NT2/D1 (cell line): Measurements from ENCODE around the gene SLC17A4.

Experiments
- SUZ12 ChIP-seq: IDR thresholded peaks from 2 replicates; pipeline ENCODE4 v1.6.1; 2011; ENCODE audit not compliant: insufficient read length, insufficient read depth; ENCODE audit errors: extremely low read depth
- YY1 ChIP-seq: IDR thresholded peaks from 2 replicates; pipeline ENCODE4 v1.6.1; 2011; ENCODE audit not compliant: insufficient read length, insufficient read depth
- ZNF274 ChIP-seq: IDR thresholded peaks from 2 replicates; pipeline ENCODE4 v1.6.1; 2011; ENCODE audit warnings: mild to moderate bottlenecking, low read depth, low read length

DNA sequence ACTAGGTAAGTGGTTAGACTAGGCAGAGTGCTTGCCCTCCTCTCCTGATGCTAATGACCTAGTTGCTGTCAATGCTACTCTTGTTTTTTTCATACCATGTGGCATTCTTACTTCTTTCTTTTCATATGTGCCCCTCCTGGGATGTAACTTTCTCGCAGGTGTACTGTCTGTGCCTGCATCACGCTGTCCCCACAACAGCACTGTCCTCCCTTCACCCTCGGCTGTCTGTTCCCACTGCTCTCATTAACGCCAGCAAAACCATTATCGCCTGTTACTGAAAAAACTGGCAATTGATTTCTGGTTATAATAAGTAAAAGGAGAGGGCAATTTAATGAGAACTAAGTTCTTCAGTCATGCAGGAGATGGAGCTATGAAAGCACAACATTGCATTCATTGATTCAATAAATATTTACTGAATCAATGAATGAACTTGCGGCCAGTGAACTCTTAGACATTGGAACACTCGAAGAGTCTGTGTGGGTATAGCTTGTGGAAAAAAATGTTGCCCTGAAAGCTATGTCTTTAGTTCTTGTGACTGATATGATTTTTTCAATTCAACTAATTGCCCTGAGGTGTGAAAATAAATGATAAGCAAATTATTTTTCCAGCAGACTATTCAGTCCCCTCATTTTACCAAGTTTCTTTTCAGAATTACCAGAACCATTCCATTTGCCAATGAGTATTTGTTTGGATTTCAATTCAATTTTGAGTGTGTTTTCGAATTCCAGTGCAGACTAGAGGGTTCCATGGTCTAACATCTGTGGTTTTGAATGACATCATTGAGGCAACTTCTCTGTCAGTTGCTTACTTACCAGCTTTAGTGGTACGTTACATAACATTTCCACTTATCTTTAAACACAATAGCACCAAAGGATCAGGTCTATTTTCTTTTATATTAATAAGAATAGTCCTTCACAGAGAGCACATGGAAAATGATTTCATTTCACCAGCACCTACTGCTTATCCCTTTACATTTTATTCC, 2.1 kb downstream of the SLC17A4 start:
- TF ChIP-seq SUZ12: no peak
- no peak for TF ChIP-seq YY1
- no peak for TF ChIP-seq ZNF274
